SU-DHL-6 (cell line): Measurements from ENCODE around the gene MEF2D.

ENCODE experiments used
- CTCF ChIP-seq: fragments of 200-600 bp; sonication (generic); IDR thresholded peaks from one replicate; pipeline ENCODE4 v1.5.1; 2017; ENCODE audit warnings: antibody characterized with exemption, mild to moderate bottlenecking, low read length, moderate library complexity; ENCODE audit not compliant: insufficient read depth, poor library complexity, severe bottlenecking
- EZH2phosphoT487 ChIP-seq: fragments of 200-600 bp; sonication (generic), shearing (Covaris generic); conservative IDR thresholded peaks from 2 replicates; pipeline ENCODE4 v1.6.1; 2018; ENCODE audit warnings: mild to moderate bottlenecking, antibody characterized with exemption, low read length, moderate library complexity, mixed read lengths

- TF ChIP-seq CTCF (no peak), EZH2phosphoT487 (no peak)
These were observed 25.6 kb downstream of the MEF2D start for GRCh38 chr1:156474966-156475365.
